Stomach (tissue), 4 donors: ENCODE measurements around the gene HEATR1.
A peak's percentile ranks its signal among the peaks of the same experiment; 100 is the strongest.

ENCODE experiments used
- POLR2A ChIP-seq, 4 donors: fragments of 450-650 bp; IDR thresholded peaks; one replicate each; pipeline ENCODE4 v1.6.1; 2016; ENCODE audit warnings: antibody characterized with exemption in 4 of 4, control low read depth in 2 of 4, mild to moderate bottlenecking in 1 of 4, moderate library complexity in 1 of 4
- TF ChIP-seq, protein P1 (sequence below), 7 experiments: fragments of 450-650 bp in 4 of 7; fragments of 200-600 bp in 3 of 7; sonication (generic) in 3 of 7; IDR thresholded peaks; one replicate each; pipeline ENCODE4 v1.5.1; 2016 to 2019; ENCODE audit warnings: antibody characterized with exemption in 7 of 7, control low read depth in 2 of 7, mild to moderate bottlenecking in 1 of 7

DNA sequence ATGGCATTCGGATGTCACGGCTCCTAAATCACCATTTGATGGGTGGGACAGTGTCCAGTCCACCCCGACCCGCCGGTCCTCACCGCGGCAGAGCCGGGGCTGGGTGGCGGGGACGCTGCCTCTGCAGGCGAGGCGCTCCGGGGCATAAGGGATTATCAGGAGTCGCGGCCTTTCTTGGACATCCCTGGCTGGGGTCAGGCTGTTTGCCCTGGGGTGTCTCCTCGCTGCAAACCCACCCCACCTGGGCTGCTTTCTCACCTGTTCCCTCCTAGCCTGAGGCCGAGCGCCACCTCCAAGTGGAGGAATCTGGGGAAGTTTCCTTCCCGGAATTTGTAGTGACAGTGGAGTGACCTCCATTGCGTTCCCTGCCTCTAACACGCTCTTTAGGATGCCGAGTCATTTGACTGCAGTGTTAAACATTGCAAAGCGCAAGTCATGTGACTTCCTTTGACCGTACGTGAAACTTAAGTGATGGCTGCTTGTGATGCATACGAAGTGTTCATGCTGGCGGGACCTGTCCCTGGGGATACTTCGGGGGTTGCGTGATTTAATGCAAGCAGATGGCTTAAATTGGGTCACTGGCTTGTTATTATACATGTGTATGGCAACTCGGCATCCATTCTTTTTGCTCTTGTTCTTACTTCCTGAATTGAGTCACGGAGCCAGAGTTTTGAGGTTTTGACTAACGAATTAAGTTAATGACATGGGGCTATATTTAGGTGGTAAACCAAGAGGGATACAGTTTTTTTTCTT, 80.0 kb downstream of the HEATR1 start:
- TF ChIP-seq, protein P1, sequence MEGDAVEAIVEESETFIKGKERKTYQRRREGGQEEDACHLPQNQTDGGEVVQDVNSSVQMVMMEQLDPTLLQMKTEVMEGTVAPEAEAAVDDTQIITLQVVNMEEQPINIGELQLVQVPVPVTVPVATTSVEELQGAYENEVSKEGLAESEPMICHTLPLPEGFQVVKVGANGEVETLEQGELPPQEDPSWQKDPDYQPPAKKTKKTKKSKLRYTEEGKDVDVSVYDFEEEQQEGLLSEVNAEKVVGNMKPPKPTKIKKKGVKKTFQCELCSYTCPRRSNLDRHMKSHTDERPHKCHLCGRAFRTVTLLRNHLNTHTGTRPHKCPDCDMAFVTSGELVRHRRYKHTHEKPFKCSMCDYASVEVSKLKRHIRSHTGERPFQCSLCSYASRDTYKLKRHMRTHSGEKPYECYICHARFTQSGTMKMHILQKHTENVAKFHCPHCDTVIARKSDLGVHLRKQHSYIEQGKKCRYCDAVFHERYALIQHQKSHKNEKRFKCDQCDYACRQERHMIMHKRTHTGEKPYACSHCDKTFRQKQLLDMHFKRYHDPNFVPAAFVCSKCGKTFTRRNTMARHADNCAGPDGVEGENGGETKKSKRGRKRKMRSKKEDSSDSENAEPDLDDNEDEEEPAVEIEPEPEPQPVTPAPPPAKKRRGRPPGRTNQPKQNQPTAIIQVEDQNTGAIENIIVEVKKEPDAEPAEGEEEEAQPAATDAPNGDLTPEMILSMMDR (IDR thresholded peaks at IDR 0.05) = no peak
- TF ChIP-seq POLR2A (IDR thresholded peaks at IDR 0.05) = peak in 2 of 4 donors; percentile 13 to 23
